Measurements from ENCODE around the gene HDAC3. TPM values are rescaled to one million over a fixed set of nuclear protein-coding genes. Genes with fewer than 3 reads are reported as not detected.

HDAC3 gene
- total RNA-seq = 42.3 and 55.7 TPM in 2 replicates

DNA sequence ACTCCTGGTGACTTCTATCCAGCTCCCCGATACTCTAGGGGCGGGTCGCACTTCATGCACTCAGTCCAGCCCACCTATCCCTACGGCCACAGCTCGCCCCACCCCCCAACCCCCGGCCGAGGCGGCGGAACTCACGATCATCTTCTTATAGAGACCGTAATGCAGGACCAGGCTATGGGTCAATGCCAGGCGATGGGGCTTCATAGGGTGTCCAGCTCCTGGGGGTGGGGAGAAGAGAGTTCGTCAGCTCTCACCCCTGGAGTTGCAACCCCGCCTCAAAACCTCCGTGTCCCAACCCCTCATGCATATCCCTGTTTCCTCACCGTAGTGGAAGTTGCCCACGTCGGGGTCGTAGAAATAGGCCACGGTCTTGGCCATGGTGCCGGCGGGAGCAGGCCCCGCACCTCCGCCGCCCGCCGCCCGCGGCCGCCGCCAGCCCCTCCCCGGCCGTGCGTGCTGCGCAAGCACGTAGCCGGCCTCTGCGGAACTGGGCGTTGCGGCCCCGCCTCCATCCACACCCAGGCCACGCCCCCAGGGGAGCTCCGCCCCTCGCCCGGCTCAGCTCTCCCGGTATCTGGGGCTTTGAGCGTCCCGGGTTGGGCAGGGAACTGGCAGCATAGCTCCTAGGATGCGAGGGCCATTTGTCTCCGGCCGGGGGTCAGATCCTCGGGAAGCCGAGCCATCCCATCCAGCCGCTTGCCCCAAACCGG lies at the start of gene HDAC3, which contains the start of gene RELL2:
Gene HDAC3 (minus strand): TSS at position 437 of the 710 bp plus-strand sequence. CDS start 59 bp downstream, at position 378.
Gene RELL2 (plus strand): TSS at position 585 of the 710 bp plus-strand sequence. CDS start 1,229 bp downstream, outside the sequence.

DNA sequence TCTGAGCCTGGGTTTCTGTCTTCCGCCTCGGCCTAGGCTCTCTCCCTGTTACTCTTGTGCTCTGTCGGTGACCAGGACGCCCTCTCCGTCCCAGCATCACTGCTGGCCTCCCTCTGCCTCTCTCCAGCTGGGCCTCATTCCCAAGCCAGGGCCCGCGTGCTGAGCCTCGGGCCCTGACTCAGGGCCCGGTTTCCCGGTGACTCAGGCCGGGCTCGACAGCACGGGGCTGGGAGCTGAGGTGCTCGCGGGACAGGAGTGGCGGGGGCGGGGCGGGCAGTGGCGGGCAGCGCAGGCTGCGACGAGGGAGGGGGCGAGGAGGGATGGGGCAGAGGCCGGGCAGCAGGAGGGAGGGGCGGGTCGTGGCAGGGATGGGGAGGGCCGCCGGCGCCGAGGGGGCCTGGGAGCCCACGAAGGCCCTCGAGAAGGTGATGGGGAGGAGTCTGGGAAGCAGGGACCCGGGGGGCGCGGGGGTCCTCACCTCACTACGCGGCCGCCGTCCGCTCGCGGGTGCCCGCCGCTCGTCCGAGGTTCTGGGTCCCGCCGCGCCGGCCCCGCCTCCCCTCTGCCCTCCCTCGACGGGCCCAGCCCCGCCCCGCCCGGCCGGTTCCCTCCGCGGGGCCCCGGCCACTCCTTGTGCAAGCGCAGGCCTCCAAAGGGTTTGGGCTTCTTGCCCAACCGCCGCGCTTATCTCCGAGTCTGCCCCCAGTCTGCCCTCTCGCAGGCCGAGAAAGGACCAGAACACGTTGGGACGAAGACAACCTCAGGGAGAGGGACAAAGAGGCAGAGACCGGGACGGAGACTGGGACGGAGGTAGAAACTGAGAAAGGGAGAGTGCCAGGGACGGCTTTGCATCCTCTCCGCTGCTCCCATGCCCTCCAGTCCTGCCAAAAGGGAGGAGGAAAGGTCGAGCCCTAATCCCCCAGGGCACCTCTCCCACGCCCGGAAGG lies 45.3 kb upstream of the HDAC3 start, which contains the start of gene ARAP3:
Gene ARAP3 (minus strand): TSS at position 536 of the 947 bp plus-strand sequence. CDS start 1,744 bp downstream, outside the sequence.

DNA sequence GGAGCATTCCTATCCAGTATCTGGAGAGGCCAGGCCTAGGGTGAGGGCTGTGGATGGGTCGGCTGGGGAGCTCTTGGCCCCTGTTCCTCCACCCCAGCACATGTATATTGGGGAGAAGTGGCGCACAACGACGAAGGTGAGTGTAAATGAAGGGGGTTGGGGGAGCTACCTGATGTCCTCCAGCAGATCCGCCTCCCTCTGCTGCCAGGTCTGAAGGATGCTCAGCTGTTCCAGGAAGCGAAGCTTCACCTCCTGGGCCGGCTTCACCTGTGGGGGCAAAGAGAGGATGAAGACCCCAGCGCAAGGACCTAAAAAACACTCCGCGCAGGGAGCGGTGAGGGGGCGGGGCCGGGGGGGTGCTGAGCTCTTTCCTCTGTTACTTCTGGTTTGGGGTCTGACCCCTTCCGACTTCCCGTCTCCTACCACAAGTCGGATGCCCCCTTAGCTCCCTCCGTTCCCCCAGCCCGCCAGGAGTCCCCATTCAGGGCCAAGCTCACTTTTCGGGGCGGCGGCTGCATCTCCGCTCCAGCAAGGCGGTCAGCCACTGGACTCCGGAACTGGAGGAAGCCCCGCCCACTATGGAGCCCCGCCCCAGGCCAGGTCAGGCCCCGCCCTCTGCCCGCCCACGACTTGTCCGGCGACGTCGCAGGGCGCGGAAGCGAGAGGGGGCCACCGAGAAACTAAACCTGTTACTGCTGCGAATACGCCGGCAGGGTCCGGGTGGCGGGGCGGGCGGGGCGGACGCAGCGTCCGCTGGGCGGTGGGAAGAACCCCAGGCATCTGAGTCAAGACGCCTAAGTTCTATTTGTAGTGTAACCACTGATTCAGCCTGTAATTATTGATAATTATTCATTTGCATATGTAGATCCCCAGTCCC lies 14.4 kb upstream of the HDAC3 start, which contains the start of gene FCHSD1:
Gene FCHSD1 (minus strand): TSS at position 568 of the 877 bp plus-strand sequence. CDS start 50 bp downstream, at position 518.

DNA sequence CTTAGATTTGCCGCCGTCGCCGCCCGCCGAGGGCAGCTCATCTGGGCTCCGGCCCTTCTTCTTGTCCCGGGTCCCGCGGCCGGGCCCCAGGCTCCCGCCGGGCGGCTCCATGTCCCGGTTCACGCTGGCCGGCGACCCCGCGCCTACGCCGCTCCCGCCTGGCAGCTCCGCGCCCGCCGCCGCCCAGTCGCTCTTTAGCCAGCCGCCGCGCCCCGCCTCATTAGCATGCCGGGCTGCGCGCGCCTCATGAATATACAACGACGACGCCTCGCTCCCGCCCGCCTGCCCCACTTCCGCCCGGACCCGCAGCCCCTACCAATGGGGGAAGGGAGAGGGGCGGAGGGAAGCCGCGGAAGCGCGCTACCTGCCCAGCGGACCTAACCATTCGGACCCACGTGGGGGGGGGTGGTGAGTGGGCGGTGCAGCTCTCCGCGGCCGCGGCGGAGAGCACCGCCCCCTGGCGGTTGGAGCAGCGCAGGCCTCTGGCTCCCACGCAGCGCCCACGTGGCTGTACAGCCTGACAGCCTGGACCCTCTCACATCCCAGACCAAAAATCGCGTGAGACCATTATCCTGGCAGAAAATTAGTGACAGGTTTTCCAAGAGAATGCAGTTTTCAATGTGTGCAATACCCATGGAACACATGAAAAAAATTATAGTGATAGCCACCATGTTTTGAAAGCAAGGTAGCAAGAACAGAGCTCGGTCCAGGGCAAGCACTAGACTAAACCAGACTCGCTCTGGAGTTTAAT lies 17.7 kb downstream of the HDAC3 start, which contains the start of gene DIAPH1:
Gene DIAPH1 (minus strand): TSS at position 197 of the 751 bp plus-strand sequence. CDS start 86 bp downstream, at position 111.

Small RNAs within 50 kb of the gene (small RNA-seq; reads per million reads assigned to genes)
- gene RPS27AP10 = not detected

Other genes with a start within 250 kb of the HDAC3 start
- 5.9 and 8.8 TPM in 2 replicates for gene PCDHGB4, start 249.2 kb downstream of the HDAC3 start, total RNA-seq
- 1.5 and 1.8 TPM in 2 replicates for gene PCDHGA8, start 244.2 kb downstream of the HDAC3 start, total RNA-seq
- gene PCDHGB5, start 238.9 kb downstream of the HDAC3 start, total RNA-seq = 8.8 and 12.1 TPM in 2 replicates
- 2.9 and 4.3 TPM in 2 replicates for gene PCDHGA9, start 234.1 kb downstream of the HDAC3 start, total RNA-seq
- gene PCDHGB6, start 228.8 kb downstream of the HDAC3 start, total RNA-seq = 2.5 and 2.6 TPM in 2 replicates
- 6.8 and 7.7 TPM in 2 replicates for gene PCDHGA10, start 223.9 kb downstream of the HDAC3 start, total RNA-seq
- 5.9 and 6.6 TPM in 2 replicates for gene PCDHGB7, start 219.2 kb downstream of the HDAC3 start, total RNA-seq
- 11.8 and 13.9 TPM in 2 replicates for gene PCDHGA11, start 215.8 kb downstream of the HDAC3 start, total RNA-seq
- gene PCDHGA12, start 206.3 kb downstream of the HDAC3 start, total RNA-seq = 19.2 and 22.4 TPM in 2 replicates
- 50.2 and 61.0 TPM in 2 replicates for gene PCDHGC3, start 160.9 kb downstream of the HDAC3 start, total RNA-seq
- 2.2 and 2.7 TPM in 2 replicates for gene PCDHGC4, start 151.8 kb downstream of the HDAC3 start, total RNA-seq
- gene PCDHGC5, start 147.8 kb downstream of the HDAC3 start, total RNA-seq = 2.2 and 2.9 TPM in 2 replicates
- gene DIAPH1, start 17.8 kb downstream of the HDAC3 start, total RNA-seq = 19.1 and 34.8 TPM in 2 replicates
- gene RELL2, start 148 bp upstream of the HDAC3 start, total RNA-seq = 2.9 and 3.3 TPM in 2 replicates
- gene FCHSD1, start 14.6 kb upstream of the HDAC3 start, total RNA-seq = 11.4 and 14.1 TPM in 2 replicates
- gene ARAP3, start 45.4 kb upstream of the HDAC3 start, total RNA-seq = 2.9 and 4.1 TPM in 2 replicates
- gene PCDH1, start 241.6 kb upstream of the HDAC3 start, total RNA-seq = under 0.01 TPM in 1 of 2 replicates, not detected in the other